ENCODE data around the gene DMRTC2.
A peak's percentile ranks its signal among the peaks of the same experiment; 100 is the strongest.

Gene DMRTC2

GRCh38 chr19:41810301-41810700 lies 34.5 kb upstream of the DMRTC2 start:
- Histone ChIP-seq H3K9me3 (ENCODE audit: control insufficient read depth, low read length) (no peaks in the 10 kb centered on the region), H3K4me3 (ENCODE audit: insufficient read depth, low read depth, low read length, poor library complexity, severe bottlenecking) (no peak overlapping the region), H3K27ac (ENCODE audit: insufficient read depth, low read length, poor library complexity, severe bottlenecking) (no peak overlapping the region), H3K27me3 (replicated peaks; ENCODE audit: control insufficient read depth, insufficient read depth, low read length, poor library complexity, severe bottlenecking) (no peaks in the 10 kb centered on the region), H3K4me1 (ENCODE audit: control insufficient read depth, insufficient read depth, low read length, poor library complexity, severe bottlenecking) (no peaks in the 10 kb centered on the region), H3K36me3 (ENCODE audit: control insufficient read depth, insufficient read depth, low read length) (no peaks in the 10 kb centered on the region)
- DNase-seq: no peak

DNA sequence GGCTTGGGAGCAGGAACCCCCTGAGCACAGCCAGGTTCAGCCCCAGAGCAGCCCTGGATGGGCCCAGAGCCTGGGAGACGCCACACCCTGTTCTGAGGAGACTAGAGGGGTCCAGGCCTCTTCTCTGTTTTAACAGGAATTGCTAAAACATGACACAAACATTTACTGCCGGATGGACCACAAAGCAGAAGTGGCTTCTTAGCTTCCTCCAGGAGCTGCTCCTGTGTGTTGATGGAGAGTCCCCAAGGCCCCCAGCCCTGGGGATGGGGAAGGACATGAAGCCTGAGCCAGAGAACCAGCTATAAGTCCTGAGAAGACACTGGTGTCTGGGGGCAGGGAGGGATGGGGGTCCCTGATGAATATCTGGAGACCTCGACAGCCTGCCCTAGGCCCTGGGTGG lies 33.8 kb upstream of the DMRTC2 start:
- H3K27me3 ChIP-seq (replicated peaks; ENCODE audit: control insufficient read depth, insufficient read depth, low read length, poor library complexity, severe bottlenecking): no peaks in the 10 kb centered on the region
- H3K9me3 ChIP-seq (ENCODE audit: control insufficient read depth, low read length): no peaks in the 10 kb centered on the region
- no peaks in the 10 kb centered on the region for H3K36me3 ChIP-seq (ENCODE audit: control insufficient read depth, insufficient read depth, low read length)
- no peaks in the 10 kb centered on the region for H3K4me1 ChIP-seq (ENCODE audit: control insufficient read depth, insufficient read depth, low read length, poor library complexity, severe bottlenecking)
- no peak overlapping the region for H3K27ac ChIP-seq (ENCODE audit: insufficient read depth, low read length, poor library complexity, severe bottlenecking)
- DNase-seq: no peak
- no peak overlapping the region for H3K4me3 ChIP-seq (ENCODE audit: insufficient read depth, low read depth, low read length, poor library complexity, severe bottlenecking)

DNA sequence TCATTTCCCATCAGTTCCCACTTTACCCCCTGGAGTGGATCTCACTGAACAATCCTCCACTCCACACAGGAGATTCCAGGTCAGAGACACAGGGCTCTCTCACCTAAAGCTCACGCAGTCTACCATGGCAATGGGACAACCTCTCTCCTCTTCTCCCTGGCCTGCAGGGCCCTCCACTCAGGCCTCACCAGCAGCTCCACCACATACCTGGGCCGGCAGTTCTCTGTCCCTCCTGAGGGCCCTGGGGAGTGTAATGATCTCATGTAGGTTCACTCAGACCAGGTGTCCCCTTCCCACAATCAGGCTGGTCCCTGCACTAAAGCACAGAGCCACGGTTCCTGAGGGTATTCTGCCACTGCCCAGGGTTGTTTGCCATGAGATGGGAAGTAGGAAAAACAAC lies 32.9 kb upstream of the DMRTC2 start:
- H3K27ac ChIP-seq (ENCODE audit: insufficient read depth, low read length, poor library complexity, severe bottlenecking): no peak overlapping the region
- H3K36me3 ChIP-seq (ENCODE audit: control insufficient read depth, insufficient read depth, low read length): no peaks in the 10 kb centered on the region
- H3K4me1 ChIP-seq (ENCODE audit: control insufficient read depth, insufficient read depth, low read length, poor library complexity, severe bottlenecking): no peaks in the 10 kb centered on the region
- no peaks in the 10 kb centered on the region for H3K27me3 ChIP-seq (replicated peaks; ENCODE audit: control insufficient read depth, insufficient read depth, low read length, poor library complexity, severe bottlenecking)
- H3K4me3 ChIP-seq (ENCODE audit: insufficient read depth, low read depth, low read length, poor library complexity, severe bottlenecking): no peak overlapping the region
- DNase-seq: no peak
- H3K9me3 ChIP-seq (ENCODE audit: control insufficient read depth, low read length): no peaks in the 10 kb centered on the region

DNA sequence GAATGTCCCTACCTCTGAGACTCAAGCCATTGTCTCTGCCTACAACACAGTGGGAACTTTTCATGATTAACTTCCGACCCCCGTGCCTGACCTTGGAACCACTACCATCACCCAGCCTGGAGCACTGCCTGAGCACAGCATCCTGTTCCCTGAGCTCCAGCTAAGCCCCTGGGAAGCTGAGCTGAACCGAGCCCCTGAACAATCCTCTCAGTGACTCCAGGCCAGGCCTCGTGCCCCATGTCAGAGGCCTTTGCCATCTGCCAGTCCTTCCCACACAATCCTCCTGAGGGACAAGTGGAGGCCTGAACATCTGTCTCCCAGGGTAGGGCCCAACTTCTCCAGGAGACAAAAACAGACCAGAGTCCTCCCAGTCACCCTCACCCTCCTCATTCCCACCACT lies 30.9 kb upstream of the DMRTC2 start:
- H3K9me3 ChIP-seq (ENCODE audit: control insufficient read depth, low read length): no peaks in the 10 kb centered on the region
- H3K27ac ChIP-seq (ENCODE audit: insufficient read depth, low read length, poor library complexity, severe bottlenecking): no peak overlapping the region
- no peak overlapping the region for H3K4me3 ChIP-seq (ENCODE audit: insufficient read depth, low read depth, low read length, poor library complexity, severe bottlenecking)
- no peaks in the 10 kb centered on the region for H3K36me3 ChIP-seq (ENCODE audit: control insufficient read depth, insufficient read depth, low read length)
- DNase-seq: no peak
- no peaks in the 10 kb centered on the region for H3K4me1 ChIP-seq (ENCODE audit: control insufficient read depth, insufficient read depth, low read length, poor library complexity, severe bottlenecking)
- H3K27me3 ChIP-seq (replicated peaks; ENCODE audit: control insufficient read depth, insufficient read depth, low read length, poor library complexity, severe bottlenecking): no peaks in the 10 kb centered on the region

- no peaks in the 10 kb centered on the region for H3K9me3 ChIP-seq (ENCODE audit: control insufficient read depth, low read length)
- no peak overlapping the region for H3K27ac ChIP-seq (ENCODE audit: insufficient read depth, low read length, poor library complexity, severe bottlenecking)
- no peak overlapping the region for H3K4me3 ChIP-seq (ENCODE audit: insufficient read depth, low read depth, low read length, poor library complexity, severe bottlenecking)
- no peaks in the 10 kb centered on the region for H3K36me3 ChIP-seq (ENCODE audit: control insufficient read depth, insufficient read depth, low read length)
- no peaks in the 10 kb centered on the region for H3K4me1 ChIP-seq (ENCODE audit: control insufficient read depth, insufficient read depth, low read length, poor library complexity, severe bottlenecking)
- H3K27me3 ChIP-seq (replicated peaks; ENCODE audit: control insufficient read depth, insufficient read depth, low read length, poor library complexity, severe bottlenecking): no peaks in the 10 kb centered on the region
- DNase-seq: no peak
Measured at GRCh38 chr19:41815301-41815700, 29.5 kb upstream of the DMRTC2 start.

GRCh38 chr19:41816761-41817160 lies 28.1 kb upstream of the DMRTC2 start:
- Histone ChIP-seq H3K4me3 (ENCODE audit: insufficient read depth, low read depth, low read length, poor library complexity, severe bottlenecking) (no peak overlapping the region), H3K4me1 (ENCODE audit: control insufficient read depth, insufficient read depth, low read length, poor library complexity, severe bottlenecking) (no peaks in the 10 kb centered on the region), H3K27ac (ENCODE audit: insufficient read depth, low read length, poor library complexity, severe bottlenecking) (no peak overlapping the region), H3K27me3 (replicated peaks; ENCODE audit: control insufficient read depth, insufficient read depth, low read length, poor library complexity, severe bottlenecking) (no peaks in the 10 kb centered on the region), H3K9me3 (ENCODE audit: control insufficient read depth, low read length) (no peaks in the 10 kb centered on the region), H3K36me3 (ENCODE audit: control insufficient read depth, insufficient read depth, low read length) (no peaks in the 10 kb centered on the region)
- DNase-seq: no peak

DNA sequence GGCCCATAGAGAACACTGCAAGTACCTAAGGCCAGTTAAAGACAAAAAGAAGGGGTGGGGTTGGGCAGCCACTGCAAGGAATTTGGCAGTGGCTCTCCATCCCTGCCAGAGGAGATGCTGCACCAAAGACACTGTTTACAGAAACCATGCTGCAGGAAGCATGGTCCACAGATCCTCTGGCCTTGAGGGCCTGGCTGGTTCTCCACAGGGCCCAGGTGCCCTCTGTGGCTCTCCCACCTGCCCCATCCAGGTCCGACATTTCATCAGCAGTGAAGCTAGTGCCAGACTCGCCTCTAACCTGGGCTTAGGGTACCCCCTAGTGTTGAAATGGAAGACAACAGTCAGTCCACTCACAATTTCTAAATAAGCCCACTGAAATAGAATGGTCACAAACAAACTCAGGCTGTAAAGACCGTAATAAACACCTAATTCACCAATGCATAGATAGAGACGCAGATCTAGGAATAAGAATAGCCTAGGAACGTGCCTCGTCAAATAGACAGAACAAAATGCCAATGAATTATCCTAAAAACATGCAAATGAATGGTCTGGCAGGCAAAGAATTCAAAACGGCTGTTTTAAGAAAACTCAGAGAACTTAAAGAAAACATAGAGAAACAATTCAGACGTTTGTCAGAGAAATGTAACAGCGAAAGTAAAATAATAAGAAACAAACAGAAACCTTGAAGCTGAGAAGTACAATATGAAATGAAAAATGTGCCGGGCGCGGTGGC lies 23.7 kb upstream of the DMRTC2 start:
- Histone ChIP-seq H3K9me3 (ENCODE audit: control insufficient read depth, low read length) (no peaks in the 10 kb centered on the region), H3K4me3 (ENCODE audit: insufficient read depth, low read depth, low read length, poor library complexity, severe bottlenecking) (no peak overlapping the region), H3K27me3 (replicated peaks; ENCODE audit: control insufficient read depth, insufficient read depth, low read length, poor library complexity, severe bottlenecking) (no peaks in the 10 kb centered on the region), H3K36me3 (ENCODE audit: control insufficient read depth, insufficient read depth, low read length) (no peaks in the 10 kb centered on the region), H3K27ac (ENCODE audit: insufficient read depth, low read length, poor library complexity, severe bottlenecking) (no peak overlapping the region), H3K4me1 (ENCODE audit: control insufficient read depth, insufficient read depth, low read length, poor library complexity, severe bottlenecking) (no peaks in the 10 kb centered on the region)
- DNase-seq: peak in 1 of 3 donors; percentile 7

- no peak for DNase-seq
- Histone ChIP-seq H3K4me1 (ENCODE audit: control insufficient read depth, insufficient read depth, low read length, poor library complexity, severe bottlenecking) (no peaks in the 10 kb centered on the region), H3K27ac (ENCODE audit: insufficient read depth, low read length, poor library complexity, severe bottlenecking) (no peak overlapping the region), H3K9me3 (ENCODE audit: control insufficient read depth, low read length) (no peaks in the 10 kb centered on the region), H3K36me3 (ENCODE audit: control insufficient read depth, insufficient read depth, low read length) (no peaks in the 10 kb centered on the region), H3K27me3 (replicated peaks; ENCODE audit: control insufficient read depth, insufficient read depth, low read length, poor library complexity, severe bottlenecking) (peaks cover 8% of the 10 kb centered on the region), H3K4me3 (ENCODE audit: insufficient read depth, low read depth, low read length, poor library complexity, severe bottlenecking) (no peak overlapping the region)
Measured at GRCh38 chr19:41837981-41838708, 6.7 kb upstream of the DMRTC2 start.

- peaks cover 8% of the 10 kb centered on the region for H3K27me3 ChIP-seq (replicated peaks; ENCODE audit: control insufficient read depth, insufficient read depth, low read length, poor library complexity, severe bottlenecking)
- H3K4me3 ChIP-seq (ENCODE audit: insufficient read depth, low read depth, low read length, poor library complexity, severe bottlenecking): no peak overlapping the region
- H3K27ac ChIP-seq (ENCODE audit: insufficient read depth, low read length, poor library complexity, severe bottlenecking): no peak overlapping the region
- H3K36me3 ChIP-seq (ENCODE audit: control insufficient read depth, insufficient read depth, low read length): no peaks in the 10 kb centered on the region
- H3K4me1 ChIP-seq (ENCODE audit: control insufficient read depth, insufficient read depth, low read length, poor library complexity, severe bottlenecking): no peaks in the 10 kb centered on the region
- DNase-seq: no peak
- H3K9me3 ChIP-seq (ENCODE audit: control insufficient read depth, low read length): no peaks in the 10 kb centered on the region
Measured at GRCh38 chr19:41839211-41839610, 5.6 kb upstream of the DMRTC2 start.

GRCh38 chr19:41843371-41843770 lies 1.5 kb upstream of the DMRTC2 start:
- DNase-seq: no peak
- Histone ChIP-seq H3K4me1 (ENCODE audit: control insufficient read depth, insufficient read depth, low read length, poor library complexity, severe bottlenecking) (no peaks in the 10 kb centered on the region), H3K36me3 (ENCODE audit: control insufficient read depth, insufficient read depth, low read length) (no peaks in the 10 kb centered on the region), H3K27ac (ENCODE audit: insufficient read depth, low read length, poor library complexity, severe bottlenecking) (no peak overlapping the region), H3K9me3 (ENCODE audit: control insufficient read depth, low read length) (no peaks in the 10 kb centered on the region), H3K27me3 (replicated peaks; ENCODE audit: control insufficient read depth, insufficient read depth, low read length, poor library complexity, severe bottlenecking) (no peaks in the 10 kb centered on the region), H3K4me3 (ENCODE audit: insufficient read depth, low read depth, low read length, poor library complexity, severe bottlenecking) (no peak overlapping the region)
